IMR-90 (cell line): ENCODE data around the gene IRF5. TPM values are rescaled to one million over a fixed set of nuclear protein-coding genes. Genes with fewer than 3 reads are reported as not detected.

Experiments
- ATAC-seq: fragments of 200-7000 bp; cut with Tn5 transposase; 2 replicates; pipeline ENCODE4 v1.9.1; 2020; ENCODE audit warnings: low read depth, mild to moderate bottlenecking, moderate library complexity
- BruUV-seq: library from RNA; stranded (reverse); fragments of 400-500 nt; replicated peaks from 2 replicates; lab custom pipeline; 2021; lab: Mats Ljungman, UMichigan
- CTCF ChIA-PET: fragments of 300-600 bp; formaldehyde crosslinking; extraction: SDS; loops from one replicate; lab custom pipeline; 2021; ENCODE audit warnings: antibody characterized with exemption; lab: Yijun Ruan, JAX
- POLR2A ChIA-PET: fragments of 300-600 bp; sonication (Branson Sonifier 250); formaldehyde crosslinking; loops from one replicate; lab custom pipeline; 2022; ENCODE audit warnings: antibody characterized with exemption; ENCODE audit not compliant: unreplicated experiment; lab: Charles Lee
- DNase-seq: peaks from one replicate; pipeline ENCODE4 v3.0.0; 2013
- H2AFZ ChIP-seq: replicated peaks from 2 replicates; pipeline ENCODE3; 2013; ENCODE audit warnings: low read length, mild to moderate bottlenecking; ENCODE audit not compliant: poor library complexity
- H2AK5ac ChIP-seq: 2 replicates; pipeline ENCODE4 v1.6.1; 2013; ENCODE audit warnings: low read depth, low read length, inconsistent platforms
- H2AK9ac ChIP-seq: replicated peaks from 2 replicates; pipeline ENCODE3; 2013; ENCODE audit warnings: mild to moderate bottlenecking, low read depth, low read length, moderate library complexity; ENCODE audit not compliant: poor library complexity
- H2BK120ac ChIP-seq: 2 replicates; pipeline ENCODE4 v1.6.1; 2013; ENCODE audit warnings: low read depth, low read length, inconsistent platforms
- H2BK15ac ChIP-seq: 3 replicates; pipeline ENCODE4 v1.6.1; 2013; ENCODE audit warnings: low read depth, low read length, inconsistent platforms
- H2BK20ac ChIP-seq: 2 replicates; pipeline ENCODE4 v1.6.1; 2013; ENCODE audit warnings: low read depth, mild to moderate bottlenecking, inconsistent platforms, low read length, moderate library complexity
- H2BK5ac ChIP-seq: 2 replicates; pipeline ENCODE4 v1.6.1; 2013; ENCODE audit warnings: mild to moderate bottlenecking, low read depth, low read length, inconsistent platforms; ENCODE audit not compliant: poor library complexity, severe bottlenecking
- H3K14ac ChIP-seq: replicated peaks from 2 replicates; pipeline ENCODE4 v1.6.1; 2013; ENCODE audit warnings: low read depth, low read length, inconsistent platforms
- H3K18ac ChIP-seq: 2 replicates; pipeline ENCODE4 v1.6.1; 2013; ENCODE audit warnings: low read depth, low read length, control low read depth
- H3K23ac ChIP-seq: 2 replicates; pipeline ENCODE4 v1.6.1; 2013; ENCODE audit warnings: low read depth, low read length, inconsistent platforms
- H3K27ac ChIP-seq: 2 replicates; pipeline ENCODE4 v1.5.1; 2013; ENCODE audit warnings: mild to moderate bottlenecking, control low read depth, low read length; ENCODE audit not compliant: insufficient read depth
- H3K27me3 ChIP-seq: 2 replicates; pipeline ENCODE4 v1.6.1; 2013; ENCODE audit warnings: low read length; ENCODE audit not compliant: control insufficient read depth, insufficient read depth
- H3K36me3 ChIP-seq: 2 replicates; pipeline ENCODE4 v1.6.1; 2013; ENCODE audit warnings: low read length, mixed read lengths; ENCODE audit not compliant: control insufficient read depth, insufficient read depth
- H3K4ac ChIP-seq: 2 replicates; pipeline ENCODE4 v1.6.1; 2013; ENCODE audit warnings: low read depth, low read length, inconsistent platforms
- H3K4me1 ChIP-seq: 2 replicates; pipeline ENCODE4 v1.6.1; 2013; ENCODE audit warnings: low read length, mixed read lengths; ENCODE audit not compliant: control insufficient read depth, insufficient read depth
- H3K4me2 ChIP-seq: 2 replicates; pipeline ENCODE4 v1.6.1; 2013; ENCODE audit warnings: low read depth, mild to moderate bottlenecking, control low read depth, low read length, moderate library complexity
- H3K4me3 ChIP-seq: 2 replicates; pipeline ENCODE4 v1.5.1; 2013; ENCODE audit warnings: low read depth, mild to moderate bottlenecking, control low read depth, low read length, moderate library complexity; ENCODE audit not compliant: insufficient read depth
- H3K56ac ChIP-seq: 2 replicates; pipeline ENCODE4 v1.6.1; 2013; ENCODE audit warnings: low read length, inconsistent platforms; ENCODE audit not compliant: insufficient read depth; ENCODE audit errors: extremely low read depth
- H3K79me1 ChIP-seq, 2 experiments: 2 replicates each; pipeline ENCODE4 v1.6.1; 2013; ENCODE audit warnings: low read length in 2 of 2, inconsistent platforms in 1 of 2, low read depth in 1 of 2
- H3K9ac ChIP-seq: 2 replicates; pipeline ENCODE4 v1.6.1; 2013; ENCODE audit warnings: low read depth, low read length, control low read depth
- H3K9me1 ChIP-seq: 2 replicates; pipeline ENCODE4 v1.6.1; 2013; ENCODE audit warnings: low read length, inconsistent platforms; ENCODE audit not compliant: insufficient read depth
- H3K9me3 ChIP-seq: 2 replicates; pipeline ENCODE4 v1.6.1; 2013; ENCODE audit warnings: low read length; ENCODE audit not compliant: control insufficient read depth, insufficient read depth
- H4K20me1 ChIP-seq: 2 replicates; pipeline ENCODE4 v1.6.1; 2013; ENCODE audit warnings: low read length, inconsistent platforms; ENCODE audit not compliant: insufficient read depth
- H4K5ac ChIP-seq: 2 replicates; pipeline ENCODE4 v1.6.1; 2013; ENCODE audit warnings: mild to moderate bottlenecking, low read depth, low read length, control low read depth
- H4K8ac ChIP-seq, 2 experiments: 2 replicates each; pipeline ENCODE4 v1.6.1; 2013; ENCODE audit warnings: low read depth in 2 of 2, low read length in 2 of 2, control low read depth in 1 of 2, inconsistent platforms in 1 of 2
- H4K91ac ChIP-seq: 2 replicates; pipeline ENCODE4 v1.6.1; 2013; ENCODE audit warnings: low read depth, low read length, inconsistent platforms; ENCODE audit not compliant: insufficient read depth
- BHLHE40 ChIP-seq: fragments of 150-350 bp; IDR thresholded peaks from 2 replicates; pipeline ENCODE4 v1.6.1; 2016; ENCODE audit warnings: mild to moderate bottlenecking, low read depth, low read length
- CEBPB ChIP-seq: IDR thresholded peaks from 2 replicates; pipeline ENCODE4 v1.6.1; 2012; ENCODE audit warnings: low read depth, low read length, improper control_type of control experiment
- CHD1 ChIP-seq: IDR thresholded peaks from 2 replicates; pipeline ENCODE4 v1.6.1; 2012; ENCODE audit warnings: low read depth, low read length, improper control_type of control experiment
- CTCF ChIP-seq: conservative IDR thresholded peaks from 2 replicates; pipeline ENCODE4 v1.5.1; 2012; ENCODE audit warnings: mild to moderate bottlenecking, low read depth, low read length, improper control_type of control experiment
- ELK1 ChIP-seq: fragments of 150-350 bp; IDR thresholded peaks from 2 replicates; pipeline ENCODE4 v1.6.1; 2016; ENCODE audit warnings: low read depth, mild to moderate bottlenecking, low read length, moderate library complexity, borderline replicate concordance
- FOS ChIP-seq: fragments of 150-350 bp; IDR thresholded peaks from 2 replicates; pipeline ENCODE4 v1.6.1; 2016; ENCODE audit warnings: low read depth, low read length
- MAFK ChIP-seq: IDR thresholded peaks from 2 replicates; pipeline ENCODE4 v1.6.1; 2012; ENCODE audit warnings: low read depth, low read length, improper control_type of control experiment
- MAZ ChIP-seq: IDR thresholded peaks from 2 replicates; pipeline ENCODE4 v1.6.1; 2012; ENCODE audit warnings: low read depth, mild to moderate bottlenecking, low read length, improper control_type of control experiment, moderate library complexity, borderline replicate concordance
- MXI1 ChIP-seq: IDR thresholded peaks from 2 replicates; pipeline ENCODE4 v1.6.1; 2012; ENCODE audit warnings: low read depth, mild to moderate bottlenecking, low read length, moderate library complexity, borderline replicate concordance
- NFE2L2 ChIP-seq: fragments of 150-350 bp; IDR thresholded peaks from 2 replicates; pipeline ENCODE4 v1.6.1; 2016; ENCODE audit warnings: low read depth, mild to moderate bottlenecking, low read length
- POLR2A ChIP-seq: IDR thresholded peaks from 2 replicates; pipeline ENCODE4 v1.6.1; 2012; ENCODE audit warnings: mild to moderate bottlenecking, low read depth, low read length
- RAD21 ChIP-seq: IDR thresholded peaks from 2 replicates; pipeline ENCODE4 v1.6.1; 2012; ENCODE audit warnings: low read length, improper control_type of control experiment
- RCOR1 ChIP-seq: IDR thresholded peaks from 2 replicates; pipeline ENCODE4 v1.6.1; 2012; ENCODE audit warnings: mild to moderate bottlenecking, low read length, improper control_type of control experiment; ENCODE audit not compliant: insufficient replicate concordance
- RFX5 ChIP-seq: IDR thresholded peaks from 2 replicates; pipeline ENCODE4 v1.8.0; 2012; ENCODE audit warnings: low read depth, mild to moderate bottlenecking, low read length, moderate library complexity
- SMC3 ChIP-seq: fragments of 150-350 bp; IDR thresholded peaks from 2 replicates; pipeline ENCODE4 v1.6.1; 2016; ENCODE audit warnings: low read depth, mild to moderate bottlenecking, antibody characterized with exemption, low read length, moderate library complexity
- dilution Hi-C: fragments of 300-500 bp; cut with HindIII; formaldehyde crosslinking; loops from one replicate; pipeline ENCODE4 v1.14.3; 2018; ENCODE audit warnings: low sequenced_read_pairs; ENCODE audit not compliant: unreplicated experiment
- in situ Hi-C: fragments of 300-500 bp; cut with MboI; formaldehyde crosslinking; loops from 3 replicates; pipeline ENCODE4 v1.14.3; 2019; ENCODE audit warnings: low sequenced_read_pairs, inconsistent platforms, mixed read lengths
- intact Hi-C: fragments of 100-400 bp; cut with micrococcal nuclease; formaldehyde crosslinking; loops from 2 replicates; pipeline ENCODE4 v1.10.0; 2022
- polyA plus RNA-seq, 3 experiments: library from polyadenylated mRNA; depleted of rRNA; stranded (reverse); fragments of >200 nt; gene quantifications; 2 replicates each; pipeline ENCODE4 v1.2.3, GENCODE V29; 2012; ENCODE audit warnings: low replicate concordance in 1 of 3
- total RNA-seq: library from RNA; depleted of rRNA; stranded (reverse); fragments of >200 nt; gene quantifications from 2 replicates; pipeline ENCODE4 v1.2.3, GENCODE V29; 2012

The IRF5 gene
- total and polyA plus RNA-seq, 2 of the 4 experiments (the other 2 are of a cell fraction): 0.14 to 0.18 TPM

- no peaks in the 10 kb centered on the region for H3K4me1 ChIP-seq
- H3K27ac ChIP-seq: no peak overlapping the region
- in situ Hi-C loops: no loop called here
- ChIA-PET CTCF (no interaction called here), POLR2A (no interaction called here)
- no TSS peak for BruUV-seq
- no peak overlapping the region for H4K91ac ChIP-seq
- H2BK15ac ChIP-seq: no peak overlapping the region
- no peak overlapping the region for H3K18ac ChIP-seq
- no peak overlapping the region for H3K4me3 ChIP-seq
- H2BK20ac ChIP-seq: no peak overlapping the region
- H3K9ac ChIP-seq: no peak overlapping the region
- H3K4ac ChIP-seq: no peak overlapping the region
- H3K27me3 ChIP-seq: no peaks in the 10 kb centered on the region
- no peak overlapping the region for H2AFZ ChIP-seq
- H3K79me1 ChIP-seq: no peaks in the 10 kb centered on the region; a peak in 1 of 4 replicates
- H3K36me3 ChIP-seq: peaks cover 33% of the 10 kb centered on the region
- no peak overlapping the region for H2AK9ac ChIP-seq
- no peaks in the 10 kb centered on the region for H3K9me1 ChIP-seq
- no peak for TF ChIP-seq SMC3
- TF ChIP-seq CTCF: no peak
- TF ChIP-seq CEBPB: no peak
- TF ChIP-seq RFX5: no peak
- no peak for TF ChIP-seq BHLHE40
- no peak for TF ChIP-seq RCOR1
- TF ChIP-seq RAD21: no peak
- TF ChIP-seq FOS: no peak
- no peak for TF ChIP-seq ELK1
- TF ChIP-seq POLR2A: no peak
- no peak for TF ChIP-seq NFE2L2
- TF ChIP-seq MAFK: no peak
- TF ChIP-seq MAZ: no peak
- no peak for TF ChIP-seq MXI1
- no peak for TF ChIP-seq CHD1
- H3K14ac ChIP-seq: no peak overlapping the region
- ATAC-seq (no peak), DNase-seq (no peak)
- no peak overlapping the region for H2AK5ac ChIP-seq
- dilution Hi-C loops: no loop called here
- H3K9me3 ChIP-seq: no peaks in the 10 kb centered on the region
- H3K23ac ChIP-seq: no peak overlapping the region
- H3K56ac ChIP-seq: no peak overlapping the region
- H4K20me1 ChIP-seq: no peaks in the 10 kb centered on the region
- intact Hi-C loops: no loop called here
- no peak overlapping the region for H4K5ac ChIP-seq
- H3K4me2 ChIP-seq: no peak overlapping the region
- no peak overlapping the region for H2BK5ac ChIP-seq
- H4K8ac ChIP-seq: no peak overlapping the region
- no peak overlapping the region for H2BK120ac ChIP-seq
Observed at GRCh38 chr7:128985660-128986059, 47.9 kb downstream of the IRF5 start.
